Inferior parietal cortex (tissue), 1 donor: ENCODE measurements around the gene MAD1L1.

Source experiments
- DNase-seq: peaks from one replicate; pipeline ENCODE4 v3.0.0-alpha.2; 2016; ENCODE audit errors: extremely low spot score

MAD1L1 gene

DNA sequence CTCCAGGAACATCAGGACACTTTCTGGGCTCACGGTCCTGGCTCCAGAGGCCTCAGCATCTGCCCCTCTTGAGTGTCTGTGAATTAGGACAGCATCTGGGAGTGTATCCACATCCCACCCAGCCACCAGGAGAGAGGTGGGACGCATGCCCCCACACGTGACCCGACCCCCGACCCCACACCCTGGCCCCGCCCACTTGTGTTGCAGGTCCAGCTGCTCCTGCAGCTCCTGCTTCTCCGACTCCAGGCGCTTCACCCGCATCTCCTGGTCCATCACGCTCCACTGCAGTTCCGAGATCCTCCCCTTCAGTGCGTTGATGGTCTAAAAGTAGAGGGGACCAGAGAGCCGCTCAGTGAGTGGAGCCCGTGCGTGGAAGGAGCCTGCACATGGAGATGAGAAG, 13.6 kb downstream of the MAD1L1 start:
- no peak for DNase-seq

DNA sequence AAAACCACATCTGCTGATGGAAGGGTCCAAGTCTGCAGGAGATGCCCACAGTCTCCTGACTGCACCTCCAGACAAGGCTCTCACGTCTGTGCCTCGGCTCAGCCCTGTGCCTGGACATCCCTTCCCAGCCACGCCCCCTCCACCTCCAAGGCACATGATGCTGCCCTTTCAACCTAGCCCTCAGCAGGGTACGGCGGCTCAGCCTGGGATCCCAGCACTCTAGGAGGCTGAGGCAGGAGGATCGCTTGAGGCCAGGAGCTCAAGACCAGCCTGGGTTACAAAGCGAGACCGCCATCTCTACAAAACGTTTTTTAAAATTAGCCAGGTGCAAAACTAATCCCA, 14.3 kb downstream of the MAD1L1 start:
- no peak for DNase-seq

GRCh38 chr7:2217716-2218443, 14.9 kb downstream of the MAD1L1 start:
- no peak for DNase-seq

DNA sequence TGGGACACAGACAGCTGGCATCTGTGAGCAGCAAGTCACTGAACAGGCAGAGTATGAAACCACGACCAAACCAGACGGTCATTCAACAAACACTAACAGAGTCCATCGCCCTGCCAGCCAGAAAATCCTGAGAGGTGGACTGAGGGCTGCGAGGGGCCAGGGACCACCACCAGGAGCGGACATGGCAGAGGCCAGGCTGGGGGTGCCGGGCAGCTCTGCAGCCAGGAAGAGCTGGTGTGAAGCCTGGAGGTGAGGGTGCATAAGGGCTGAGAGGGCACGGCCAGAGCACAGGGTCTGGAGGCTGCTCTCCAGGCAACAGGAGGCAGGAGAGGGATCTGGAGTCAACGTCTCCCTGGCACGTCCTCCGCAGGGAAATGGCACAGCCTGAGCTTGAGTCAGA, 15.5 kb downstream of the MAD1L1 start:
- DNase-seq: no peak

- no peak for DNase-seq
Measured at GRCh38 chr7:2215851-2216250, 16.9 kb downstream of the MAD1L1 start.

DNA sequence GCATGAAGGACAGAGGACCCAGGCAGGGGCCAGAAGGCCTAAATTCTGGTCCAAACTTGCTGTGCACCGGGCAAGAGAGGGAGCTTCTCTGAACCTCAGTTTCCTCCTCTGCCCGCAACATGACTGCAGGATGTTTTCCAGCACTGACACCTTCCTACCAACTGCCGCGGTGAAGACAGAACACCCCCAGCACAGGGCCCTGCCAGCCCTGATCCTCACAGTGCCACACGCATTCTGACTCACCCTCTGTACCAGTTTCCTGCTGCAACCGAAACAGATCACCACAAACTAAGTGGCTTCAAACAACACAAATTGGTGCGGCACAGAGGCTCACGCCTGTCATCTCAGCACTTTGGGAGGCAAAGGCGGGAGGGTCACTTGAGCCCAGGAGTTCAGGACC, 18.1 kb downstream of the MAD1L1 start:
- no peak for DNase-seq

DNA sequence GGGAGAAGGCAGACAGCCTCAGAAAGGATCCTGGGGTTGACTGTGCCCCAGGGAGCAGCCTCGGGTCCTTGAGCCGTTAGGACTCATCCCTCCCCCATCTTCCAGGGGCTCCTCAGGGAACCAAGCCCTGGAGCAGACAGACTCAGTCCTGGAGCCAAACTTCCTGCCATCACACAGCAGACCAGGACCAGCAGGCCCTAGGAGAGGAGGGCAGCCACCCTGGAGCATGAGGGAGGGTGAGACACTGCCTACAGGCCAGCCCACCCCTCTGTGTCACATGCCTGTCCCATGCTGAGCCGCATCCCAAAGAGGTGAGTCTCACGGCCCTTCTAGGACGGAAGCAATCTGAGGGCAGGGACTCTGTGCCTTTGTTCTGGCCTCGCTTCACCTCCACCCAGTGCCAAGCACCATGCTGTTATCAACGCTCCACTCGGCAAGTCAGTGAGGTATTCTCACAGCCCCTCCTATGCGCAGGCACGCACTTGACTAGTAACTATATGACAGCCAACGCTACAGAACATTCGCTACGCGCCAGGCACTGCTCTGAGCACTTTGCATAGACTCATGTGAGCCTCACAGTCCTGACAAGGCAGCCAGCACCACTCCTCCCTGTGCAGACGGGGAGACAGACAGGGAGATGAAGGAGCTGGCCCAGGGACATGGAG, 19.1 kb downstream of the MAD1L1 start:
- no peak for DNase-seq

DNA sequence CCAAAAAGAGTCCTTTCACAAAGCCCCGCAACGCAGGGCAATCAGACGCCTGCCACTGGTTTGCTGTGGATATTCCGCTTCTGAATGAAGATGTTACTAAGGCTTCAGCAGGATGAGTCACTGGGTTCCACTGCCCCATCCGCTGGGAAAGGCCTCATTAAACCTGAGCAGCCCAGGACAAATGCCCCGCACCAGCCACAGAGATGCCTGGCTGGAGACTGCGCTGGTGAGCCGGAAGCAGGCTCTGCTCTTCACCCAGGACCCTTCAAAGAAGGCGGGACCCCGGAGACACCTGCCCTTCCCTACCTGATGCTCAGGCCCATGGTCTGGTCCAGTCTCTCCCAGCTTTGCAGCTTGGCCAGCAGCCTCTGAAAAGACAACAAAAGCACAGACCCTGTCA, 19.8 kb downstream of the MAD1L1 start:
- DNase-seq: no peak

GRCh38 chr7:2211926-2212325, 20.8 kb downstream of the MAD1L1 start:
- no peak for DNase-seq

- DNase-seq: no peak
Measured at GRCh38 chr7:2211259-2211880, 21.4 kb downstream of the MAD1L1 start.

DNA sequence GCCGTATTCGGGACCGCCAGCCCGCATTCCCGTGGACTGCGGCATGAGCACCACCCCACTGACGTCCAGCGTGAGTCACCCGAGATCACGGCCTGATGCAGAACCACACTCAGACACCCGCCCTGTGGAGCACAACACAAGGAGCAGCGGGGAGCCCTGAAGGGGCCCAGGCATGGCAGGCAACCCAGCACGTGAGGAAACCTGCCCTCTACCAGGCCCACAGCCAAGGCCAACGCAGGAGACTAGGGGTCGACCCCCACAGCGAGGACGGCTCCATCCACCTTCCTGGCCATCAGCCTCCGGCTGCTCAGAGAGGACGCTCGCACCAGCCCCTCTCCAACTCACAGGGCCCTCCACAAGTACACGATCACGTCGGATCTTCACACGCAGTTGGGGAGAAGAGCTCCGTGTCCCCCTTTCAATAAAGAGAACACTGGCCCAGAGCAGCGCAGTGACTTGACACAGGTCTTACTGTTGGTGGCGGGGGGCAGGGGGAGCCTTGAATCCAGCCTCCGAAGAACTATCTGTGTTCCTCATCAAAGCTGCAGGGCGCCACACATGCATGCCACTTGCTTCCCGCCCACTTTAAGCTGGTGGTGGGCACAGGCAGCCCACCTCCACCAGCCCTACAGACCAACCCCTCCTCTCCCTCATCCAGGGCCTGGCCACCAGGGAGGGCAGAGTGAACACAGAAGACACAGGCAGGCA, 22.0 kb downstream of the MAD1L1 start:
- DNase-seq: no peak

DNA sequence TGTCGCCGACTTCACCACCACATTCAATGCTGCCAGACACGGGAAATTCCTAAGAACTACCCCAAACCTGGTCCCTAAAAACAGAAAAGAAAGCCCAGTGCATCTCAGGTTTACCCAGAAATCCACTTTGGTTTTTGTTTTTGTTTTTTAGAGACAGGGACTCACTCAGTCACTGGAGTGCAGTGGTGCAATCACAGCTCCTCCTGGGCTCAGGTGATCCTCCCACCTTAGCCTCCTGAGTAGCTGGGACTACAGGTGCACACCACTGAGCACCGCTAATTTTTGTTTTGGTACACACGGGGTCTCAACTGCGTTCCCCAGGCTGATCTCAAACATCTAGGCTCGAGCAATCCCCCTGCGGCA, 22.8 kb downstream of the MAD1L1 start:
- DNase-seq: no peak

DNA sequence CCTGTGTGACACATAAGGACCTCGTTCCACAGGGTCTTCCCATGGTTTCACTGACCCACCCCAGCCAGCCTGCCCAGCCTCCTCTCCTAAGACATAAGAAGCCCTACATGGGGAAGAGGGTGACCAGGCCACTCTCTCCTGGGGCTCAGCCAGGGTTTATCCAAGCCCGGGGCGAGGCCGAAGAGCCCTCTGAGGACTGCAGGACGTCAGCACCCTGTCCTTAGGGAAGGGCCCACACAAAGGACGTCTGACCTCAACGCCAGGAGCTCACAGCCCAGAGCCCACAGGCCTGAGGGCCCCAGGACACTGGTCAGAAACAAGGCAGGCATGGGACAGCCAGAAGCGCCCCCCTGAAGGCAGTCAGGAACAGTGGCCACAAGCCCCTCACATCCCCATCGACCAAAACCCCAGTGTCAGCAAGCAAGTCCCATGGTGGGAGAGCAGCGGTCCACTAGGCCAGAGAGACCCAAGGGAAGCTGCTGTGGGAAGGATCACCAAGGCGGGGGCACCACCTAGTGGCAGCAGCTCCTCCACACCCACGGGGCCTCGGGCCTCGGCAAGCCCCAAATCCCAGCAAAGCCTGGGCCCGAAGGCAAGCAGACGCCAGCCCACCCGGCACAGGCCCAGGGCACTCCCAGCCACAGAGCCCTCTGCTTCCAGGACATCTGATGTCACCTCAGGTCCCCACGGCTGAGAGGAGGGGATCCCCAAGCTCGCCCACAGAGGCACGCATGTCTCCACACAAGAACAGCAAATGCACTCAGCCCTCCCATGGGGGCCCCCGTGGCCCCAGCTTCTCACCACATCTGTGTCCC, 23.4 kb downstream of the MAD1L1 start:
- peak; percentile 67 for DNase-seq

- DNase-seq: no peak
Measured at GRCh38 chr7:2208712-2209111, 24.0 kb downstream of the MAD1L1 start.

GRCh38 chr7:2205036-2205780, 27.5 kb downstream of the MAD1L1 start:
- DNase-seq: no peak

DNA sequence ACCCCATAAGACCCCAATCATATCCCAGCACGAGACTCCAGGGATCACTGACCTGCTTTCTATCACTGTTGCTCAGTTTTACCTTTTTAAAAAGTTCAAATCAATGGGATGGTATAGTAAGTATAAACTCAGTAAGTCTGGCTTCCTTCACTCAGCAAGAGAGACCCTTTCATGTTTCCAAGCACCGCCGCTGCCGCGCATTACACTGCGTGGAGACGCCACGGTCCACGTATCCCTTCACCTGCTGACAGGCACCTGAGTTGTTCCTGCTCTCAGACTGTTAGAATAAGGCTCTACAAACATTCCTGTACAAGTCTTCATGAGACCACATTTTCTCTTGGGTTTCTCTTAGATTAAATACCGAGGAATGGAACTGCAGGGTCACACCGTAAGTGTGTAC, 28.3 kb downstream of the MAD1L1 start:
- no peak for DNase-seq

GRCh38 chr7:2203766-2204300, 28.9 kb downstream of the MAD1L1 start:
- DNase-seq: no peak

DNA sequence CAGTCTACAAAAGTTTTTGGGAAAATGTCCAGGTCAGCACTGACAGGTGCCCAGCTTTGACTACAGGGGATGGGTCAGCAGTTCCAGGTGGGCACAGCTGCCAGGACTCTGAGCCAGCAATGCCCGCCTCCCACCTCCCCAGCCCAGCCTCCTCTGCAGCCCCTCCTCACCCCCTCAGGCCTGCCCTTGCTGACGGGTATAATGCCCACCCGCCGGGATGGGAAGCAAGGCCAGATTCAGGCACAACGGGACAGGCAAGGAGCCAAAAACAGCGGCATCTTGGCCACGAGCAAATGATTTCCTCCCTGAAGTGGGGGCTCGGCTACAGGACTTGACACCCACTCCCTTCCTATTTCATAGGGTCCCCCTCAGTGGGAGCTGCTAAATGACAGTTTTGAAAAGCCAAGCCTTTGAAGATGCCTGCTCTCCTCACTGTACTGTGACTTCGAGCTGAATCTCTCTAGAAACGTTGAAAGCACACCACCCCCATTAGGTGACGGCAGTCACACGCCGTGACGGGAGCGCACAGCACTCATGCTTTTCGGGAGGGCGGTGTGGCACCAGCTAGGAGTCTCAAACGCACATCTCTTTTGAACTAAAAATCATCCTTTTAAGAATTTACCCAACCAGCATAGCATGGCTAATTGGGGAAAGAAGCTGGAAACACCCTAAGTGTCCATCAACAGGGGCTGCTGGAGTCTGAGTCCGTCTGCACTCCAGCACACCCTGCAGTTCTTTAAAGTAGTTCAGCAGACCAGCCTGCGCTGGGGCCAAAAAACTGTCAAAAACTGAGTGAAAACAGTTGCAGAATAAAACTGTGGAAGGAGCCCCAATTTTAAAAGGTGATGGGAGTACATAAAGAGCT, 29.6 kb downstream of the MAD1L1 start:
- DNase-seq: no peak

- DNase-seq: no peak
Measured at GRCh38 chr7:2202361-2202761, 30.4 kb downstream of the MAD1L1 start.
